Vagina (tissue), 2 donors: ENCODE data around the gene ANKRD13C.

Source experiments
- CTCF ChIP-seq, 3 experiments: fragments of 450-650 bp in 2 of 3; fragments of 200-600 bp in 1 of 3; sonication (generic) in 1 of 3; IDR thresholded peaks; one replicate each; pipeline ENCODE4 v1.5.1; 2017 to 2019; ENCODE audit warnings: antibody characterized with exemption in 3 of 3, mild to moderate bottlenecking in 2 of 3, moderate library complexity in 2 of 3
- POLR2A ChIP-seq, 2 donors: fragments of 450-650 bp; IDR thresholded peaks; one replicate each; pipeline ENCODE4 v1.6.1; 2017; ENCODE audit warnings: antibody characterized with exemption in 2 of 2, mild to moderate bottlenecking in 2 of 2, moderate library complexity in 2 of 2
- POLR2AphosphoS5 ChIP-seq, 2 donors: sonication (generic); formaldehyde crosslinking; IDR thresholded peaks; one replicate each; pipeline ENCODE4 v1.9.0; 2017; ENCODE audit warnings: antibody characterized with exemption in 2 of 2, mild to moderate bottlenecking in 2 of 2, low read depth in 1 of 2; ENCODE audit not compliant: insufficient read depth in 1 of 2

GRCh38 chr1:70403759-70404158 lies 49.2 kb upstream of the ANKRD13C start:
- TF ChIP-seq POLR2AphosphoS5 (IDR thresholded peaks at IDR 0.05; ENCODE audit: insufficient read depth in 1 of 2, low read depth in 1 of 2): no peak
- no peak for TF ChIP-seq POLR2A (IDR thresholded peaks at IDR 0.05)
- no peak for TF ChIP-seq CTCF (IDR thresholded peaks at IDR 0.05)
